Astrocyte of the hippocampus (primary cell): Measurements from ENCODE around the gene CIZ1.
A peak's percentile ranks its signal among the peaks of the same experiment; 100 is the strongest.

ENCODE experiments used
- DNase-seq: peaks from one replicate; pipeline ENCODE4 v3.0.0; 2011; ENCODE audit warnings: low read depth, low spot score

CIZ1 gene

DNA sequence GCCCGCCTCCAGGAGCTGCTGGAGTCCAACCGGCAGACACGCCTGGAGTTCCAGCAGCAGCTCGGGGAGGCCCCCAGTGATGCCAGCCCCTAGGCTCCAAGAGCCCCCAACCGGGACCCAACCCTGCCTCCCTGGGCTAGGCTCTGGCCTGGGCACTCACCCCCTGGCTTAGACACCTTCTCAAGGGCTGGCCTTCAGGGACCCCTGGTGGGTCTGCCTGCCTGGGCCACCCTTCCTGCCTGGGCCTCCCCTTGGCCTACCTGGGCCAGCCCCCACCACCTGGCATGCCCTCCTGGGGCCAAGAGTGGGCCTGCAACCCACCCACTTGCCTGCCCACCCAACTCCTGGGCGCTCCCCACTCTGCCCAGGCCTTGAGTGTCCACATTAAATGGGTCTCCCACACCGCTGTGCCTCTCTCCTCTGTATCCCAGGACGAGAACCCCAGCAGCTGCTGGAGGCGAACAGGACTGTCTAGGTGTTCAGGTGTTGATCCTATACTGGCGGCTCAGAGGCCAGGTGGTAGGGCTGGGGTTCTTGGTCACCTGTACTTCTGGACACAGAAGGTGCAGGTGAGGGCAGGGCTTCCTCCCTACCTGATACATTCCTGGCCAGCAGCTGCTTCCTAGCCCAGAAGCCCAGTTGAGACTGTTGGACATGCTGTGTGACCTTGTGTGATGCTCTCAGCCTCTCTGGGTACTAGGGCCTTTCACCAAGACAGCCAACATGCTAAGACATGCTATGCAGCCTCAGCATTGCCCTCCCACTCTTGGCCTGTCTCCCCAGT lies 27.7 kb downstream of the CIZ1 start:
- no peak for DNase-seq

DNA sequence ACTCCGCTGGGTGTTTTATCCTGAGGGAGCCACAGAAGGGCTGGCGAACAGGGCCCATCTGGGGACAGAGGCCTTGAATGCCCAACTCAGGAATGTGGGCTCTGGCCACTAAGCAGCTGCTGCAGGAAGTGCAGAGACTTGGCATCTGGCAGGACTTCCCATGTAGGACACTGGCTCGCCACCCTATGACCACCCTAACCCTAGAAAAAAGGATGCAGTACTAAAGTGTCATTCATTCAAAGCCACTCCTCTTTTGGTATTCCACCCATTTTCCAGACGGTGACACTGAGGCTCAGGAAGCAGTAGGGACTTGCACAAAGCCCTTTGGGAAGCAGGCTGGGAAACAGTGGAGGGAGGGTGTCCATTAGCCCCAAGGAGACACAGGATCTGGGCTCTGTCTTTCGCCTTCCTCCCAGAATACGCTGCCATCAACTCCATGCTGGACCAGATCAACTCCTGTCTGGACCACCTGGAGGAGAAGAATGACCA lies 28.3 kb downstream of the CIZ1 start:
- DNase-seq = no peak

GRCh38 chr9:128162215-128163026 lies 29.0 kb downstream of the CIZ1 start:
- peak; percentile 73 for DNase-seq

DNA sequence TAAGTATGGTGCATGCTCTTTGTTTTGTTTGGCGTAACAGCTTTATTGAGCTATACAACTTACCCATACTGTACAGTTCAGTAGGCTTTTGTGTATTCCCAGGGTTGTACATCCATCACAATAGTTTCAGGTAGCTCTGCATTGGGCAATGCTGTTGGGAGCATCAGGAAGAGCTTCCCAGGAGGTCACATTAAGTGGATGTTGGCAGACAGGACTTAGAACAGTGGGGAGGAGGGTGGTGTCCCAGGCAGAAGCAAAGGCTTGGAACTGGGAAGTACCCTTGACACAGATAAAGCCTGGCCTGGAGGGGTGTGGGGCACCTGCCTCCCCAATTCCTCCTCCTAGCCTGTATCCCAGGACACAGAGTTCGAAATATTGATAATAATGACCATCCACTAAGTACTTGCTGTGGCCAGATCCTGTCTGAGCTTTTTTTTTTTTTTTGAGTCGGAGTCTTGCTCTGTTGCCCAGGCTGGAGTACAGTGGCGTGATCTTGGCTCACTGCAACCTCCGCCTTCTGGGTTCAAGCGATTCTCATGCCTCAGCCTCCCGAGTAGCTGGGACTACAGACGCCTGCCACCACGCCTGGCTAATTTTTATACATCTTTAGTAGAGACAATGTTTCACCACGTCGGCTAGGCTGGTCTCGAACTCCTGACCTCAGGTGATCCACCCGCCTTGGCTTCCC lies 30.0 kb downstream of the CIZ1 start:
- DNase-seq = no peak

- peak; percentile 38 for DNase-seq
These were observed 30.8 kb downstream of the CIZ1 start for GRCh38 chr9:128160603-128160987.

DNA sequence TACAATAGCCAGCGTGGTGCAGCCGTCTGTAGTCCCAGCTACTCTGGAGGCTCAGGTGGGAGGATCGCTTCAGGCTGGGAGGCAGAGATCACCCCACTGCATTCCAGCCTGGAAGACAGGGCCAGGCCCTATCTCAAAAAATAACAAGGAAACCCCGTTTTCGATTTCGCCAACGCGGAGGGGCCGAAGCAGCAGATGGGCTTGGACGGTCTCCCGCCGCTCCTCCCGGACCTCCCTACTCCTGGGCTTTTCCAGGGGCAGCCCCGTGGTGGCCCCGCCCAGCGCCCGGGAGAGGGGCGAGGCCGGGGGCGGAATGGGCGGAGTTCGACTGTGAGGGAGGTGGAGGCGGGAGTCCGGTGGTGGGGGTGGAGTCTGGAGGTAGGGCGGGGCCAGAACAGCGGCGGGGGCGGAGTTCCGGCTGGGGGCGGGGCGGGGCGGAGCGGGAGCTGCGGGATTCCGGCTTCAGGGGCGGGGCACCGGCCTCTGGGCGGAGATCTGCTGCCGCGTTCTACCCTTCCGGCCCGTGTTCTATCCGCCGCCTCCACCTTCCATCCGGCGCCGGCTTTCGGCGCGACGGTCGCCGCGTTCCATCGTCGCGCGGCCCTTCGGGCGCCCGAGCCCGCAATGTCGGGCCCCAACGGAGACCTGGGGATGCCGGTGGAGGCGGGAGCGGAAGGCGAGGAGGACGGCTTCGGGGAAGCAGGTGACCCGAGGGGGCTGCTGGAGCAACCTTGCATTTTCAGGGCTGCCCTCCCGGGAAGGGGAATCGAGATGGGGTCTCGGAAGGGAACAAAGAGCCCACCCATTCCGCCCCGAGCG lies 31.4 kb downstream of the CIZ1 start, which contains the start of gene BBLN:
Gene BBLN (plus strand): TSS at position 482 of the 819 bp plus-strand sequence. CDS start 143 bp downstream, at position 625.
- DNase-seq = peak; percentile 96

DNA sequence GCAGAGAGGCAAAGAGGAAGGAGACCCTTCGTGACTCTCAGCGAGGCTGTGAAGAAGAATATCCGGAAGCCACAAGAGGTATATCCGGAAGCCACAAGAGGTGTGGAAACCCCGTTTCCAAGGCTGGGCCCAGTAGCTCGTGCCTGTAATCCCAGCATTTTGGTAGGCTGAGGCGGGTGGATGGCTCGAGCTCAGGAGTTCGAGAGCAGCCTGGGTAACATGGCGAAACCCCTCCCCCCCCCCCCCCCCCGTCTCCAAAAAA lies 31.9 kb downstream of the CIZ1 start:
- no peak for DNase-seq

GRCh38 chr9:128155736-128156500 lies 35.5 kb downstream of the CIZ1 start:
- DNase-seq = no peak

- DNase-seq = no peak
These were observed 37.3 kb downstream of the CIZ1 start for GRCh38 chr9:128153947-128154695.

- no peak for DNase-seq
These were observed 38.1 kb downstream of the CIZ1 start for GRCh38 chr9:128153060-128153946.

GRCh38 chr9:128152133-128153059 lies 39.0 kb downstream of the CIZ1 start:
- DNase-seq = no peak

- DNase-seq = no peak
These were observed 39.9 kb downstream of the CIZ1 start for GRCh38 chr9:128151309-128152132.

GRCh38 chr9:128150594-128151308 lies 40.6 kb downstream of the CIZ1 start:
- DNase-seq = no peak

GRCh38 chr9:128149951-128150593 lies 41.3 kb downstream of the CIZ1 start:
- DNase-seq = no peak

DNA sequence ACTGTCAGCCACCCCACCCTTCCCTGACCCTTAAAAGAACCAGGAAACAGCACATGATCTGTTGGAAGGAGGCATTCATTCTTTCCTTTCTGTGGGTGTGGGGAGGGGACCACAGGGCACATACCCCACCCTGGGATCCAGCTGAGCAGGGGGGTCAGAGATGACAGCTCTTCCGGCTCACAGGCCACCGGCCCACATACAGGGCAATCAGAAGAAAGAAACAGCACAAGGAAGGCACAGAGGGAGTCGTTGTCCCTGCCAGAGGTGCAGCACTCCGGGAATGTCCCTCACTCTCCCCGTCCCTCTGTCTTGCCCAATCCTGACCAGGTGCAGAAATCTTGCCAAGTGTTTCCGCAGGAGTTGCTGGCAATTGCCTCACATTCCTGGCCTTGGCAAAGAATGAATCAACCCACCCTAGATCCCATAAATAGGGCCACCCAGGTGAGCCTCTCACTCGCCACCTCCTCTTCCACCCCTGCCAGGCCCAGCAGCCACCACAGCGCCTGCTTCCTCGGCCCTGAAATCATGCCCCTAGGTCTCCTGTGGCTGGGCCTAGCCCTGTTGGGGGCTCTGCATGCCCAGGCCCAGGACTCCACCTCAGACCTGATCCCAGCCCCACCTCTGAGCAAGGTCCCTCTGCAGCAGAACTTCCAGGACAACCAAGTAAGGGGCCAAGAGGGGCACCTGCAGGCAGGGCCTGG lies 42.2 kb downstream of the CIZ1 start, which contains the start of gene LCN2:
Gene LCN2 (plus strand): TSS at position 453 of the 701 bp plus-strand sequence. CDS start 73 bp downstream, at position 526.
- DNase-seq = peak; percentile 67
